ENCODE data around the gene ATP6V1E1.

The ATP6V1E1 gene

GRCh38 chr22:17665248-17665647 lies 36.7 kb upstream of the ATP6V1E1 start:
- no peak overlapping the region for H3K4me3 ChIP-seq (ENCODE audit: low read depth, low read length)
- TF ChIP-seq MAX (IDR thresholded peaks at IDR 0.05; ENCODE audit: low read depth, low read length), result no peak
- no peak for TF ChIP-seq POLR2A (IDR thresholded peaks at IDR 0.05; ENCODE audit: extremely low read depth, insufficient read length)
- no peak for TF ChIP-seq MYC (IDR thresholded peaks at IDR 0.05; ENCODE audit: low read depth, low read length)
- no peak for TF ChIP-seq CTCF (IDR thresholded peaks at IDR 0.05; ENCODE audit: low read depth, low read length)
- no peak for DNase-seq (ENCODE audit: low read depth)

GRCh38 chr22:17664414-17665055 lies 36.0 kb upstream of the ATP6V1E1 start:
- DNase-seq (ENCODE audit: low read depth), result no peak
- no peak for TF ChIP-seq MAX (IDR thresholded peaks at IDR 0.05; ENCODE audit: low read depth, low read length)
- no peak for TF ChIP-seq MYC (IDR thresholded peaks at IDR 0.05; ENCODE audit: low read depth, low read length)
- no peak for TF ChIP-seq CTCF (IDR thresholded peaks at IDR 0.05; ENCODE audit: low read depth, low read length)
- H3K4me3 ChIP-seq (ENCODE audit: low read depth, low read length), result no peak overlapping the region

GRCh38 chr22:17656870-17657395 lies 28.4 kb upstream of the ATP6V1E1 start:
- DNase-seq (ENCODE audit: low read depth), result no peak
- no peak overlapping the region for H3K4me3 ChIP-seq (ENCODE audit: low read depth, low read length)
- TF ChIP-seq MYC (IDR thresholded peaks at IDR 0.05; ENCODE audit: low read depth, low read length) (no peak), CTCF (IDR thresholded peaks at IDR 0.05; ENCODE audit: low read depth, low read length) (no peak), POLR2A (IDR thresholded peaks at IDR 0.05; ENCODE audit: extremely low read depth, insufficient read length) (no peak), MAX (IDR thresholded peaks at IDR 0.05; ENCODE audit: low read depth, low read length) (no peak)

GRCh38 chr22:17655289-17655688 lies 26.7 kb upstream of the ATP6V1E1 start:
- H3K4me3 ChIP-seq (ENCODE audit: low read depth, low read length), result no peak overlapping the region
- TF ChIP-seq MYC (IDR thresholded peaks at IDR 0.05; ENCODE audit: low read depth, low read length) (no peak), MAX (IDR thresholded peaks at IDR 0.05; ENCODE audit: low read depth, low read length) (no peak), POLR2A (IDR thresholded peaks at IDR 0.05; ENCODE audit: extremely low read depth, insufficient read length) (no peak)
- DNase-seq (ENCODE audit: low read depth), result peak; percentile 79

GRCh38 chr22:17648569-17648968 lies 20.0 kb upstream of the ATP6V1E1 start:
- TF ChIP-seq MAX (IDR thresholded peaks at IDR 0.05; ENCODE audit: low read depth, low read length) (no peak), CTCF (IDR thresholded peaks at IDR 0.05; ENCODE audit: low read depth, low read length) (no peak), POLR2A (IDR thresholded peaks at IDR 0.05; ENCODE audit: extremely low read depth, insufficient read length) (no peak), MYC (IDR thresholded peaks at IDR 0.05; ENCODE audit: low read depth, low read length) (no peak)
- no peak for DNase-seq (ENCODE audit: low read depth)
- no peak overlapping the region for H3K4me3 ChIP-seq (ENCODE audit: low read depth, low read length)

GRCh38 chr22:17647991-17648390 lies 19.4 kb upstream of the ATP6V1E1 start:
- TF ChIP-seq MYC (IDR thresholded peaks at IDR 0.05; ENCODE audit: low read depth, low read length) (no peak), MAX (IDR thresholded peaks at IDR 0.05; ENCODE audit: low read depth, low read length) (no peak), CTCF (IDR thresholded peaks at IDR 0.05; ENCODE audit: low read depth, low read length) (no peak), POLR2A (IDR thresholded peaks at IDR 0.05; ENCODE audit: extremely low read depth, insufficient read length) (no peak)
- peak; percentile 70 for DNase-seq (ENCODE audit: low read depth)
- no peak overlapping the region for H3K4me3 ChIP-seq (ENCODE audit: low read depth, low read length)
